ENCODE results near the gene PHF1. TPM values are rescaled to one million over a fixed set of nuclear protein-coding genes. Genes with fewer than 3 reads are reported as not detected.
A peak's percentile ranks its signal among the peaks of the same experiment; 100 is the strongest.

The PHF1 gene
- total RNA-seq, 4 donors from 2014 or later = 8.1 to 48.6 (median 17.3) TPM

- Histone ChIP-seq H3K4me3 (peak overlapping the region in 2 of 4 donors; percentile 18 to 39), H3K27me3 (no peaks in the 10 kb centered on the region), H3K36me3 (peaks cover 0 to 23% (median 2%) of the 10 kb centered on the region in 3 donors), H3K4me1 (peaks cover 37 to 68% (median 46%) of the 10 kb centered on the region in 3 donors), H3K9me3 (no peaks in the 10 kb centered on the region), H3K27ac (peak overlapping the region in 2 of 4 donors; percentile 69 to 96)
- TF ChIP-seq, protein P1, sequence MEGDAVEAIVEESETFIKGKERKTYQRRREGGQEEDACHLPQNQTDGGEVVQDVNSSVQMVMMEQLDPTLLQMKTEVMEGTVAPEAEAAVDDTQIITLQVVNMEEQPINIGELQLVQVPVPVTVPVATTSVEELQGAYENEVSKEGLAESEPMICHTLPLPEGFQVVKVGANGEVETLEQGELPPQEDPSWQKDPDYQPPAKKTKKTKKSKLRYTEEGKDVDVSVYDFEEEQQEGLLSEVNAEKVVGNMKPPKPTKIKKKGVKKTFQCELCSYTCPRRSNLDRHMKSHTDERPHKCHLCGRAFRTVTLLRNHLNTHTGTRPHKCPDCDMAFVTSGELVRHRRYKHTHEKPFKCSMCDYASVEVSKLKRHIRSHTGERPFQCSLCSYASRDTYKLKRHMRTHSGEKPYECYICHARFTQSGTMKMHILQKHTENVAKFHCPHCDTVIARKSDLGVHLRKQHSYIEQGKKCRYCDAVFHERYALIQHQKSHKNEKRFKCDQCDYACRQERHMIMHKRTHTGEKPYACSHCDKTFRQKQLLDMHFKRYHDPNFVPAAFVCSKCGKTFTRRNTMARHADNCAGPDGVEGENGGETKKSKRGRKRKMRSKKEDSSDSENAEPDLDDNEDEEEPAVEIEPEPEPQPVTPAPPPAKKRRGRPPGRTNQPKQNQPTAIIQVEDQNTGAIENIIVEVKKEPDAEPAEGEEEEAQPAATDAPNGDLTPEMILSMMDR (IDR thresholded peaks at IDR 0.05) = no peak
- 4% methylated on average over 10 of the region's 12 CpGs for whole genome bisulfite sequencing, 2 donors
- no peak for DNase-seq
- intact Hi-C loops (cut with DNase I) = no loop called here
Observed at GRCh38 chr6:33430991-33431879, 20.4 kb downstream of the PHF1 start.

- Histone ChIP-seq H3K9me3 (no peaks in the 10 kb centered on the region), H3K4me1 (peaks cover 29 to 61% (median 40%) of the 10 kb centered on the region in 3 donors), H3K27ac (peak overlapping the region in 2 of 4 donors; percentile 69 to 96), H3K36me3 (peaks cover 2 to 31% (median 9%) of the 10 kb centered on the region in 3 donors), H3K4me3 (peak overlapping the region in 1 of 4 donors; percentile 39), H3K27me3 (no peaks in the 10 kb centered on the region)
- TF ChIP-seq POLR2A (IDR thresholded peaks at IDR 0.05) = no peak
- TF ChIP-seq, protein P1 (IDR thresholded peaks at IDR 0.05) = no peak
- intact Hi-C loops (cut with DNase I) = no loop called here
- WGBS, 2 donors = 25 to 56% methylated on average over 1 of the region's 12 CpGs
- DNase-seq = no peak
Observed at GRCh38 chr6:33431880-33432541, 21.2 kb downstream of the PHF1 start.

DNA sequence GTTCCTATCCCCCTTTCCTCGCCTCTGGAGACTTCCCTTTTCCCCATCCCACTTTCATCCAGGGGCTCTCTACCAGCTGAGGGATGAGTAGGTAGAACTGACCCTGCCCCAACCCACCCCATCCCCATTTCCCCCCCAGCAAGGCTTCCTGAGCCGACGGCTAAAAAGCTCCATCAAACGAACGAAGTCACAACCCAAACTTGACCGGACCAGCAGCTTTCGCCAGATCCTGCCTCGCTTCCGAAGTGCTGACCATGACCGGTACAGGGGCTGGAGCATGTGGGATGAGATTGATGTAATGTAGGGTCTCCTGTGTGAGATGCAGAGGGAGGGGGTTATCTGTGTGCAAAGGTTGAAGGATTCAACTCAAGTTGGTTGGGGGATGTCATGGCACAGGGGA, 21.7 kb downstream of the PHF1 start:
- no peak for DNase-seq

DNA sequence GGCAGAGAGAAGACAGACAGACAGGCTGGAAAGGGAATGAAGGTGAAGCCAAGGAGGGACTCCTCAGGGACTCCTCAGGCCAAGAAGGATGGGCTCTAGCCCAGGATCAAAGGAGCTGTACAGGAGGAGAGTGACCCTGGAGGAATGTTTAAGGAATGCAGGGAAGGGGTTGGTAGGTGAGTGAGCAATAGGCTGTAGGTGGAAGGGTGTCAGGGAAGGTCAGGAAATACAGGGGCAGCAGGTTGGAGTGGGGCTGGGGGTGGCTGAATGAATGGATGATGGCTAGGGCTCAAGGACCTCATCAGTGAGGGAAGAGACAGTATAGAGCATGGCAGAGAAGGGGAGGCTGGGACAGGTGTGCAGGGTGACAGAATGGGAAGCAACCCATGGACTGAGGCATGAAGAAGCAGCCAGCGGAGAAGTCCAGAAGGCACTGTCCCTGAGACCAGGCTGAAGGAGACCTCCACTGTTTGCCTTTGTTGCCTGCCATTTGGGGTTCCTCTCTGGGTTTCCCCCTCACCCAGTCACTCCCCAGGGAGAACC, 22.3 kb downstream of the PHF1 start:
- H3K27me3 ChIP-seq = no peaks in the 10 kb centered on the region
- H3K27ac ChIP-seq = peak overlapping the region in 3 of 4 donors; percentile 9 to 69 (median 22)
- no peak for DNase-seq
- peaks cover 11 to 42% (median 19%) of the 10 kb centered on the region in 3 donors for H3K36me3 ChIP-seq
- peaks cover 22 to 52% (median 35%) of the 10 kb centered on the region in 3 donors for H3K4me1 ChIP-seq
- WGBS, 2 donors = 88 to 100% methylated on average over 1 of the region's 1 CpG
- no peak overlapping the region for H3K4me3 ChIP-seq
- H3K9me3 ChIP-seq = no peaks in the 10 kb centered on the region
- TF ChIP-seq, protein P1 (IDR thresholded peaks at IDR 0.05) = no peak
- TF ChIP-seq POLR2A (IDR thresholded peaks at IDR 0.05) = no peak
- intact Hi-C loops (cut with DNase I) = no loop called here

More for the DNA sequence above, 21.7 kb downstream of the PHF1 start:
- intact Hi-C loops (cut with DNase I) = no loop called here
- TF ChIP-seq POLR2A (IDR thresholded peaks at IDR 0.05) = no peak
- TF ChIP-seq, protein P1 (IDR thresholded peaks at IDR 0.05) = no peak
- H3K9me3 ChIP-seq = no peaks in the 10 kb centered on the region
- whole genome bisulfite sequencing, 2 donors = 35 to 66% methylated on average over 2 to 7 of the region's 10 CpGs
- peaks cover 6 to 37% (median 14%) of the 10 kb centered on the region in 3 donors for H3K36me3 ChIP-seq
- H3K27ac ChIP-seq = peak overlapping the region in 2 of 4 donors; percentile 69 to 96
- H3K4me1 ChIP-seq = peaks cover 24 to 55% (median 35%) of the 10 kb centered on the region in 3 donors
- H3K4me3 ChIP-seq = no peak overlapping the region
- no peaks in the 10 kb centered on the region for H3K27me3 ChIP-seq

All from esophagus squamous epithelium (tissue), 5 donors.